SK-N-SH treated with all-trans-retinoic acid at 6 μM for 48 hours (cell line): ENCODE results near the gene PYCR2.
"Not testable (repeated sequence)": the region's sequence is repeated elsewhere in the genome, so short reads cannot be mapped to it uniquely, and the experiment has no call there.

Source experiments
- ATAC-seq: fragments of 200-7000 bp; cut with Tn5 transposase; 3 replicates; pipeline ENCODE4 v1.9.1; 2020; ENCODE audit warnings: mild to moderate bottlenecking, moderate library complexity
- ARNTL ChIP-seq: fragments of 450-650 bp; formaldehyde crosslinking; IDR thresholded peaks from 2 replicates; pipeline ENCODE4 v1.5.0; 2020; ENCODE audit warnings: low read depth, mild to moderate bottlenecking, moderate library complexity, borderline replicate concordance
- BACH2 ChIP-seq: fragments of 250-450 bp; sonication (Bioruptor Pico); IDR thresholded peaks from 2 replicates; pipeline ENCODE4 v1.9.0; 2021; ENCODE audit warnings: mild to moderate bottlenecking, borderline replicate concordance
- CREB5 ChIP-seq: fragments of 250-450 bp; sonication (Bioruptor Pico); IDR thresholded peaks from 2 replicates; pipeline ENCODE4 v1.5.1; 2020; ENCODE audit warnings: low read depth, mild to moderate bottlenecking, moderate library complexity
- CSDC2 ChIP-seq: fragments of 250-450 bp; sonication (Bioruptor Pico); IDR thresholded peaks from 2 replicates; pipeline ENCODE4 v1.5.0; 2020; ENCODE audit warnings: mild to moderate bottlenecking, moderate library complexity
- ESRRG ChIP-seq: fragments of 250-450 bp; sonication (Bioruptor Pico); IDR thresholded peaks from 2 replicates; pipeline ENCODE4 v1.6.1; 2021; ENCODE audit warnings: mild to moderate bottlenecking
- GLIS3 ChIP-seq: fragments of 250-450 bp; sonication (Bioruptor Pico); IDR thresholded peaks from 2 replicates; pipeline ENCODE4 v1.5.0; 2020; ENCODE audit warnings: mild to moderate bottlenecking, moderate library complexity
- ISL1 ChIP-seq: fragments of 250-450 bp; sonication (Bioruptor Pico); IDR thresholded peaks from 2 replicates; pipeline ENCODE4 v2.1.2; 2022; ENCODE audit warnings: mild to moderate bottlenecking, moderate library complexity
- OSR1 ChIP-seq: fragments of 250-450 bp; sonication (Bioruptor Pico); IDR thresholded peaks from 2 replicates; pipeline ENCODE4 v1.8.0; 2022; ENCODE audit warnings: moderate library complexity, mild to moderate bottlenecking, inconsistent platforms
- PPARA ChIP-seq: fragments of 250-450 bp; sonication (Bioruptor Pico); IDR thresholded peaks from 2 replicates; pipeline ENCODE4 v1.5.0; 2020; ENCODE audit warnings: mild to moderate bottlenecking, borderline replicate concordance
- SNAI2 ChIP-seq: fragments of 250-450 bp; sonication (Bioruptor Pico); IDR thresholded peaks from 2 replicates; pipeline ENCODE4 v1.5.0; 2020; ENCODE audit warnings: mild to moderate bottlenecking, moderate library complexity
- TCF4 ChIP-seq: fragments of 250-450 bp; sonication (Bioruptor Pico); IDR thresholded peaks from 2 replicates; pipeline ENCODE4 v1.8.0; 2021; ENCODE audit warnings: mild to moderate bottlenecking, moderate library complexity, borderline replicate concordance
- TOX ChIP-seq: fragments of 250-450 bp; sonication (Bioruptor Pico); IDR thresholded peaks from 2 replicates; pipeline ENCODE4 v1.8.0; 2021; ENCODE audit warnings: mild to moderate bottlenecking, moderate library complexity, borderline replicate concordance
- TSHZ2 ChIP-seq: fragments of 250-450 bp; sonication (Bioruptor Pico); IDR thresholded peaks from 2 replicates; pipeline ENCODE4 v1.5.0; 2020; ENCODE audit warnings: mild to moderate bottlenecking, moderate library complexity
- ZFP3 ChIP-seq: fragments of 250-450 bp; sonication (Bioruptor Pico); IDR thresholded peaks from 2 replicates; pipeline ENCODE4 v1.5.0; 2020; ENCODE audit warnings: mild to moderate bottlenecking, moderate library complexity
- ZNF565 ChIP-seq: fragments of 450-650 bp; formaldehyde crosslinking; conservative IDR thresholded peaks from 2 replicates; pipeline ENCODE4 v1.5.0; 2020; ENCODE audit warnings: low read depth, mild to moderate bottlenecking, moderate library complexity
- ZNF70 ChIP-seq: fragments of 450-650 bp; formaldehyde crosslinking; IDR thresholded peaks from 2 replicates; pipeline ENCODE4 v1.5.0; 2020; ENCODE audit warnings: mild to moderate bottlenecking, moderate library complexity
- ZNF8 ChIP-seq: fragments of 450-650 bp; formaldehyde crosslinking; IDR thresholded peaks from 2 replicates; pipeline ENCODE4 v1.5.0; 2020; ENCODE audit warnings: mild to moderate bottlenecking, moderate library complexity
- TF ChIP-seq, protein P1 (sequence below): fragments of 250-450 bp; sonication (Bioruptor Pico); IDR thresholded peaks from 2 replicates; pipeline ENCODE4 v1.8.0; 2020; ENCODE audit warnings: mild to moderate bottlenecking, moderate library complexity, borderline replicate concordance
- TF ChIP-seq, protein P2 (sequence below): fragments of 250-450 bp; sonication (Bioruptor Pico); IDR thresholded peaks from 2 replicates; pipeline ENCODE4 v1.8.0; 2021; ENCODE audit warnings: low read depth, mild to moderate bottlenecking, moderate library complexity, borderline replicate concordance
- TF ChIP-seq, protein P3 (sequence below): fragments of 250-450 bp; sonication (Bioruptor Pico); IDR thresholded peaks from 2 replicates; pipeline ENCODE4 v1.5.1; 2021; ENCODE audit warnings: mild to moderate bottlenecking, moderate library complexity

PYCR2 gene

GRCh38 chr1:225936523-225936922 lies 12.5 kb upstream of the PYCR2 start (continued):
- TF ChIP-seq ZFP3 (CRISPR knock-in tag) (no peak), ZNF8 (CRISPR knock-in tag) (no peak), ARNTL (CRISPR knock-in tag) (no peak), ESRRG (CRISPR knock-in tag) (no peak), ZNF565 (CRISPR knock-in tag) (no peak)

DNA sequence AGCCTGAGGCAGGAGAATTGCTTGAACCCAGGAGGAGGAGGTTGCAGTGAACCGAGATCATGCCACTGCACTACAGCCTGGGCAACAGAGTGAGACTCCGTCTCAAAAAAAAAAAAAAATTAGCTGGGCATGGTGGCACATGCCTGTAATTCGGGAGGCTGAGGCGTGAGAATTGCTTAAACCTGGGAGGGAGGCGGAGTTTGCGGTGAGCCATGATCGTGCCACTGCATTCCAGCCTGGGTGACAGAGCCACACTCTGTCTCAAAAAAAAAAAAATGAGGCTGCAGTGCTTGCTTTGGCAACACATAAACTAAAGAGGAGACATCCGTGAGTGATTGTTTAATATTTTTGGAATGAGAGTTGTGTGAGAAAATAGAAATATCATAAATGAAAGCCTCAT lies 12.0 kb upstream of the PYCR2 start:
- ATAC-seq, result not testable (repeated sequence)

- TF ChIP-seq TCF4 (no peak), TOX (CRISPR knock-in tag) (no peak), ZNF70 (no peak), ZNF8 (CRISPR knock-in tag) (no peak), OSR1 (CRISPR knock-in tag) (no peak), ESRRG (CRISPR knock-in tag) (no peak), PPARA (CRISPR knock-in tag) (no peak)
- ATAC-seq, result no peak
These were observed 10.7 kb upstream of the PYCR2 start for GRCh38 chr1:225934711-225935110.

- ATAC-seq, result peak; percentile 81
- TF ChIP-seq, protein P1, sequence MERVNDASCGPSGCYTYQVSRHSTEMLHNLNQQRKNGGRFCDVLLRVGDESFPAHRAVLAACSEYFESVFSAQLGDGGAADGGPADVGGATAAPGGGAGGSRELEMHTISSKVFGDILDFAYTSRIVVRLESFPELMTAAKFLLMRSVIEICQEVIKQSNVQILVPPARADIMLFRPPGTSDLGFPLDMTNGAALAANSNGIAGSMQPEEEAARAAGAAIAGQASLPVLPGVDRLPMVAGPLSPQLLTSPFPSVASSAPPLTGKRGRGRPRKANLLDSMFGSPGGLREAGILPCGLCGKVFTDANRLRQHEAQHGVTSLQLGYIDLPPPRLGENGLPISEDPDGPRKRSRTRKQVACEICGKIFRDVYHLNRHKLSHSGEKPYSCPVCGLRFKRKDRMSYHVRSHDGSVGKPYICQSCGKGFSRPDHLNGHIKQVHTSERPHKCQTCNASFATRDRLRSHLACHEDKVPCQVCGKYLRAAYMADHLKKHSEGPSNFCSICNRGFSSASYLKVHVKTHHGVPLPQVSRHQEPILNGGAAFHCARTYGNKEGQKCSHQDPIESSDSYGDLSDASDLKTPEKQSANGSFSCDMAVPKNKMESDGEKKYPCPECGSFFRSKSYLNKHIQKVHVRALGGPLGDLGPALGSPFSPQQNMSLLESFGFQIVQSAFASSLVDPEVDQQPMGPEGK (CRISPR knock-in tag), result no peak
- TF ChIP-seq CREB5 (no peak), ZFP3 (CRISPR knock-in tag) (no peak), PPARA (CRISPR knock-in tag) (no peak), CSDC2 (CRISPR knock-in tag) (no peak), BACH2 (no peak), TCF4 (no peak), ZNF565 (CRISPR knock-in tag) (no peak), OSR1 (CRISPR knock-in tag) (no peak), SNAI2 (CRISPR knock-in tag) (no peak)
These were observed 9.0 kb upstream of the PYCR2 start for GRCh38 chr1:225933072-225933471.

GRCh38 chr1:225931270-225932136 lies 7.5 kb upstream of the PYCR2 start:
- ATAC-seq, result no peak
- TF ChIP-seq OSR1 (CRISPR knock-in tag) (no peak), TCF4 (no peak), ISL1 (CRISPR knock-in tag) (no peak), ZNF70 (no peak)
- TF ChIP-seq, protein P2, sequence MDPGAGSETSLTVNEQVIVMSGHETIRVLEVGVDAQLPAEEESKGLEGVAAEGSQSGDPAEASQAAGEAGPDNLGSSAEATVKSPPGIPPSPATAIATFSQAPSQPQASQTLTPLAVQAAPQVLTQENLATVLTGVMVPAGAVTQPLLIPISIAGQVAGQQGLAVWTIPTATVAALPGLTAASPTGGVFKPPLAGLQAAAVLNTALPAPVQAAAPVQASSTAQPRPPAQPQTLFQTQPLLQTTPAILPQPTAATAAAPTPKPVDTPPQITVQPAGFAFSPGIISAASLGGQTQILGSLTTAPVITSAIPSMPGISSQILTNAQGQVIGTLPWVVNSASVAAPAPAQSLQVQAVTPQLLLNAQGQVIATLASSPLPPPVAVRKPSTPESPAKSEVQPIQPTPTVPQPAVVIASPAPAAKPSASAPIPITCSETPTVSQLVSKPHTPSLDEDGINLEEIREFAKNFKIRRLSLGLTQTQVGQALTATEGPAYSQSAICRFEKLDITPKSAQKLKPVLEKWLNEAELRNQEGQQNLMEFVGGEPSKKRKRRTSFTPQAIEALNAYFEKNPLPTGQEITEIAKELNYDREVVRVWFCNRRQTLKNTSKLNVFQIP (CRISPR knock-in tag), result no peak

- TF ChIP-seq ESRRG (CRISPR knock-in tag), result no peak
- TF ChIP-seq PPARA (CRISPR knock-in tag), result no peak
- TF ChIP-seq, protein P3, sequence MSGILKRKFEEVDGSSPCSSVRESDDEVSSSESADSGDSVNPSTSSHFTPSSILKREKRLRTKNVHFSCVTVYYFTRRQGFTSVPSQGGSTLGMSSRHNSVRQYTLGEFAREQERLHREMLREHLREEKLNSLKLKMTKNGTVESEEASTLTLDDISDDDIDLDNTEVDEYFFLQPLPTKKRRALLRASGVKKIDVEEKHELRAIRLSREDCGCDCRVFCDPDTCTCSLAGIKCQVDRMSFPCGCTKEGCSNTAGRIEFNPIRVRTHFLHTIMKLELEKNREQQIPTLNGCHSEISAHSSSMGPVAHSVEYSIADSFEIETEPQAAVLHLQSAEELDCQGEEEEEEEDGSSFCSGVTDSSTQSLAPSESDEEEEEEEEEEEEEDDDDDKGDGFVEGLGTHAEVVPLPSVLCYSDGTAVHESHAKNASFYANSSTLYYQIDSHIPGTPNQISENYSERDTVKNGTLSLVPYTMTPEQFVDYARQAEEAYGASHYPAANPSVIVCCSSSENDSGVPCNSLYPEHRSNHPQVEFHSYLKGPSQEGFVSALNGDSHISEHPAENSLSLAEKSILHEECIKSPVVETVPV (CRISPR knock-in tag), result no peak
- no peak for TF ChIP-seq CSDC2 (CRISPR knock-in tag)
- TF ChIP-seq ZNF8 (CRISPR knock-in tag), result no peak
- no peak for TF ChIP-seq ARNTL (CRISPR knock-in tag)
- no peak for TF ChIP-seq TSHZ2 (CRISPR knock-in tag)
- no peak for TF ChIP-seq SNAI2 (CRISPR knock-in tag)
- no peak for TF ChIP-seq GLIS3 (CRISPR knock-in tag)
- ATAC-seq, result no peak
These were observed 6.5 kb upstream of the PYCR2 start for GRCh38 chr1:225930566-225930965.

- not testable (repeated sequence) for ATAC-seq
These were observed 5.4 kb upstream of the PYCR2 start for GRCh38 chr1:225929462-225929861.
